GM18861 (cell line): Measurements from ENCODE around the gene KCNQ5.
"Not testable (repeated sequence)": the region's sequence is repeated elsewhere in the genome, so short reads cannot be mapped to it uniquely, and the experiment has no call there.

Source experiments
- ATAC-seq: cut with Tn5 transposase; IDR thresholded peaks from one replicate; pipeline ENCODE4 v1.9.1; 2021; ENCODE audit not compliant: unreplicated experiment

KCNQ5 gene

GRCh38 chr6:73157870-73158269, 536.0 kb downstream of the KCNQ5 start:
- no peak for ATAC-seq

GRCh38 chr6:73169111-73169510, 547.2 kb downstream of the KCNQ5 start:
- ATAC-seq = no peak

GRCh38 chr6:73169633-73170032, 547.8 kb downstream of the KCNQ5 start:
- ATAC-seq = no peak

- no peak for ATAC-seq
Measured at GRCh38 chr6:73174646-73175045, 552.8 kb downstream of the KCNQ5 start.

GRCh38 chr6:73176057-73176456, 554.2 kb downstream of the KCNQ5 start:
- ATAC-seq = no peak

- peak; percentile 75 for ATAC-seq
Measured at GRCh38 chr6:73177221-73177944, 555.5 kb downstream of the KCNQ5 start.

- no peak for ATAC-seq
Measured at GRCh38 chr6:73180076-73180738, 558.3 kb downstream of the KCNQ5 start.

- peak; percentile 63 for ATAC-seq
Measured at GRCh38 chr6:73180763-73181619, 559.1 kb downstream of the KCNQ5 start.

GRCh38 chr6:73182021-73182607, 560.2 kb downstream of the KCNQ5 start:
- ATAC-seq = no peak

- ATAC-seq = not testable (repeated sequence)
Measured at GRCh38 chr6:73193302-73193701, 571.4 kb downstream of the KCNQ5 start.

GRCh38 chr6:73194744-73195143, 572.9 kb downstream of the KCNQ5 start:
- no peak for ATAC-seq

- ATAC-seq = no peak
Measured at GRCh38 chr6:73200247-73200646, 578.4 kb downstream of the KCNQ5 start.

- no peak for ATAC-seq
Measured at GRCh38 chr6:73200735-73201134, 578.9 kb downstream of the KCNQ5 start.

- ATAC-seq = no peak
Measured at GRCh38 chr6:73203098-73203497, 581.2 kb downstream of the KCNQ5 start.

GRCh38 chr6:73204252-73204651, 582.4 kb downstream of the KCNQ5 start:
- no peak for ATAC-seq

- ATAC-seq = no peak
Measured at GRCh38 chr6:73207221-73207837, 585.5 kb downstream of the KCNQ5 start.

- ATAC-seq = no peak
Measured at GRCh38 chr6:73209117-73209516, 587.3 kb downstream of the KCNQ5 start.

- no peak for ATAC-seq
Measured at GRCh38 chr6:73216859-73217258, 595.0 kb downstream of the KCNQ5 start.

- no peak for ATAC-seq
Measured at GRCh38 chr6:73225396-73225795, 603.5 kb downstream of the KCNQ5 start, which contains the start of gene KHDC1L. KHDC1L (minus strand) TSS chr6:73225496; CDS start chr6:73225408, 88 bp downstream.

- ATAC-seq = no peak
Measured at GRCh38 chr6:73227606-73228255, 605.9 kb downstream of the KCNQ5 start.
